ENCODE data around the gene SYK. TPM values are rescaled to one million over a fixed set of nuclear protein-coding genes. Genes with fewer than 3 reads are reported as not detected.

SYK gene
- total RNA-seq, 1 donor from 2014 or later = 0.41 TPM

- Histone ChIP-seq H4K20me1 (ENCODE audit: insufficient read depth, low read length) (no peaks in the 10 kb centered on the region), H3K79me2 (ENCODE audit: insufficient read depth, low read length) (no peaks in the 10 kb centered on the region), H3K9ac (ENCODE audit: low read length) (no peak overlapping the region), H2AFZ (ENCODE audit: low read depth, low read length) (no peak overlapping the region), H3K4me3 (ENCODE audit: insufficient read depth, low read depth, low read length) (no peak overlapping the region), H3K27ac (ENCODE audit: low read depth, low read length) (no peak overlapping the region), H3K4me2 (ENCODE audit: low read length) (no peak overlapping the region), H3K4me1 (ENCODE audit: insufficient read depth, low read length) (peaks cover 7% of the 10 kb centered on the region), H3K36me3 (ENCODE audit: insufficient read depth, low read length) (no peaks in the 10 kb centered on the region), H3K9me3 (ENCODE audit: insufficient read depth, low read depth, low read length) (no peaks in the 10 kb centered on the region), H3K27me3 (ENCODE audit: insufficient read depth, low read length) (peaks cover 4% of the 10 kb centered on the region)
- Mint-ChIP-seq H3K27ac (ENCODE audit: unreplicated experiment) (no peak overlapping the region), H3K4me3 (ENCODE audit: unreplicated experiment) (no peak overlapping the region), H3K27me3 (ENCODE audit: low read depth, unreplicated experiment) (peaks cover 3% of the 10 kb centered on the region), H3K9me3 (ENCODE audit: unreplicated experiment) (peaks cover 3% of the 10 kb centered on the region), H3K36me3 (ENCODE audit: low read depth, unreplicated experiment) (no peaks in the 10 kb centered on the region), H3K4me1 (ENCODE audit: low read depth, unreplicated experiment) (peaks cover 10% of the 10 kb centered on the region)
- FAIRE-seq (no peak), DNase-seq (ENCODE audit: low read depth) (no peak)
- TF ChIP-seq, protein P1, sequence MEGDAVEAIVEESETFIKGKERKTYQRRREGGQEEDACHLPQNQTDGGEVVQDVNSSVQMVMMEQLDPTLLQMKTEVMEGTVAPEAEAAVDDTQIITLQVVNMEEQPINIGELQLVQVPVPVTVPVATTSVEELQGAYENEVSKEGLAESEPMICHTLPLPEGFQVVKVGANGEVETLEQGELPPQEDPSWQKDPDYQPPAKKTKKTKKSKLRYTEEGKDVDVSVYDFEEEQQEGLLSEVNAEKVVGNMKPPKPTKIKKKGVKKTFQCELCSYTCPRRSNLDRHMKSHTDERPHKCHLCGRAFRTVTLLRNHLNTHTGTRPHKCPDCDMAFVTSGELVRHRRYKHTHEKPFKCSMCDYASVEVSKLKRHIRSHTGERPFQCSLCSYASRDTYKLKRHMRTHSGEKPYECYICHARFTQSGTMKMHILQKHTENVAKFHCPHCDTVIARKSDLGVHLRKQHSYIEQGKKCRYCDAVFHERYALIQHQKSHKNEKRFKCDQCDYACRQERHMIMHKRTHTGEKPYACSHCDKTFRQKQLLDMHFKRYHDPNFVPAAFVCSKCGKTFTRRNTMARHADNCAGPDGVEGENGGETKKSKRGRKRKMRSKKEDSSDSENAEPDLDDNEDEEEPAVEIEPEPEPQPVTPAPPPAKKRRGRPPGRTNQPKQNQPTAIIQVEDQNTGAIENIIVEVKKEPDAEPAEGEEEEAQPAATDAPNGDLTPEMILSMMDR (IDR thresholded peaks at IDR 0.05; ENCODE audit: insufficient read depth, low read depth, low read length) = no peak
- no peak for TF ChIP-seq EZH2 (IDR thresholded peaks at IDR 0.05; ENCODE audit: insufficient read depth, low read length)
Observed at GRCh38 chr9:90946982-90947381, 145.4 kb downstream of the SYK start.

Other genes with a start within 250 kb of the SYK start
- gene DIRAS2, start 159.0 kb upstream of the SYK start, total RNA-seq = 0.24 and 0.27 TPM in 2 replicates